HG02884 (cell line): ENCODE results near the gene SMOC2.

Source experiments
- ATAC-seq: cut with Tn5 transposase; IDR thresholded peaks from one replicate; pipeline ENCODE4 v1.9.1; 2021; ENCODE audit warnings: mild to moderate bottlenecking, moderate library complexity; ENCODE audit not compliant: unreplicated experiment

SMOC2 gene

DNA sequence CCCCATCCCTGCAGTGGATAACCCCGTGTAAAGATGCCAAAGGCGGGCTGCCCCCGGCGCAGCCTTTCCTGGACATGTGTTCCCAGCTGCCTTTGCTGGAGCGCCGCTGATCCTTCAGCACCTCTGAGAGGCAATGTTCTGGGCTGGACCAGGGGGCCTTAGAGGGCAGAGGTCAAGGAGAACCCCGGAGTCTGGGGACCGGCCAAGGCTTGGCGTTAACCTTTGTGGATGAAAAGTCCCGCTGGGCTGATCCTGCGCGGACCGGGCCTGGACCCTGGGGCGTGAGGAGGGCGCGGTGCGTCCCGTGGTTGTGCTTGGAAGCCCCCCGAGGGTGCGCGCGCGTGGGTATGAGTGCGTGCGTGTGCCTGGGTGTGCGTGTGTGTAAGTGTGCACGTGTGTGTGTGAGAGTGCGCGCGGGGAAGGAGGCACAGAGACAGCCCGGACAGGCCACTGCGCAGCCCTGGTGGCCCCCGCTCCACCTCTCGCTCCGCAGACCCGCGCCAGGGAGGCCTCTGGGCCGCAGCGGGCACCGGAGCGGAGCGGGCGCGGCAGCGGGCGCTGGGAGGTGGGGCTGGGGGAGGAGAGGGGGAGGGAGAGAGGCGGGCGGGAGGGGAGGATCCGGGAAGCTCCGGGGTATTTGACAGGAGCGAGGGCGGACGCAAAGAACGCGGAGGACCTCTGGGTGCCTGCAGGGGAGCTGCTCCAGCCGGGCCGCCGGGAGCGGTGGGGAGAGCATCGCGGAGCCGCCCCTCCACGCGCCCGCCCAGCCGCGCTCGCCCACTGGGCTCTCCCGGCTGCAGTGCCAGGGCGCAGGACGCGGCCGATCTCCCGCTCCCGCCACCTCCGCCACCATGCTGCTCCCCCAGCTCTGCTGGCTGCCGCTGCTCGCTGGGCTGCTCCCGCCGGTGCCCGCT is at the start of gene SMOC2:
SMOC2 (plus strand) TSS at position 665 of the 914 bp plus-strand sequence; CDS start at position 852, 187 bp downstream.
- ATAC-seq: no peak

- ATAC-seq: no peak
Measured at GRCh38 chr6:168393126-168393870, 47.7 kb upstream of the SMOC2 start.

DNA sequence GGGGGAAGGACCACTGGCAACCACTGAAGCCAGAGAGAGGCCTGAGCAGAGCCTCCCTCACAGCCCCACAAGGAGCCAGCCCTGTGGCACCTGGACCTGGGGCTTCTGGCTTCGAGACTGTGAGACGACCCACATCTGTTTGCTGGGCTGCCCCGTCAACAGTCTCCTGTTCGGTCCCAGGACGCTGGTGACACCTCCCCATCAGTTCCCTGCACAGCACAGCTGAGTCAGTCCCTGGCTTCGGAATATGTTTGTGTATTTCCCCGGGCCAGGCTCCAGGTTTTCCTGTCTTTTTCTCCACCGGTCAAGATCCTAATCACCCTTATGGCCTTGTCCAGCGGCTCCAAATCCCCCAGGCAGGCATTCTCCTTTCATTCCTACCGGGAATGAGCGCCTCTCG is 46.4 kb upstream of the SMOC2 start:
- no peak for ATAC-seq

GRCh38 chr6:168395983-168396382 is 45.0 kb upstream of the SMOC2 start:
- no peak for ATAC-seq

DNA sequence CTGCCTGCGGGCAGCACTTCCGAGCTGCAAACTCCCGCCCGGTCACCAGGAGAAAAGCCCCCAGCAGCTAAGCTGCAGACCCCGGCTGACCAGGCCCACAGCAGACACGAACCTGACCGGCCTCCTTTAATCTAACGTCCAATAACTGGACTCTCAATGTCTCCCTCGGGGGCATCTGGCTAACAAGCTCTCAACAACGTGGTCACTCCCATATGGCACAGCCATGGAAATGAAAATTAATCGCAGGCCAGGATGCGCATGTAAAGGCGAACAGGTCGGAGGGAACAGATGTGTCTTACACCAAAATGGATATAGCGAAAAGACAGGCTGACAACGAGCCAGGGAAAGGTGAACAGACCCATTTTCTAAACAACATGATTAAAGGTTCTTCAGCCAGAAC is 44.4 kb upstream of the SMOC2 start:
- no peak for ATAC-seq

DNA sequence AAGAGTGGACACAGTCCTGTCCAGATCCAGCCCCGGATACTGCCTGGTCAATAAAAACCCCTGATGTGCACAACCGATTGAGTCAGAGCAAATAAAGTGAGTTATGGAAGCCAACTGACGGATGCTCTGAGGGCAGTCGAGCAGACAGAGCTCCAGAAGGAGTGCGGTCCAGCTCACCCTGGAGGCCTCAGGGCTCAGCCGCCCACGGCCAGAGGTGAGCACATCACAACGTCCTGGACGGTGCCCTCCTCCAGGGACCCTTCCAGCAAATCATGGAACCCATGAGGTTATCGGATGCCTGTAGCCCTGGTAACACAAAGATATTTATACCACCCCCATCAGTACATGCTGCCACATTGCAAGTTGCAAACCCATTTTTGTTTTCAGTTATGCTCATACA is 44.0 kb upstream of the SMOC2 start:
- ATAC-seq: no peak

- no peak for ATAC-seq
Measured at GRCh38 chr6:168400037-168400436, 40.9 kb upstream of the SMOC2 start.

GRCh38 chr6:168403370-168404005 is 37.5 kb upstream of the SMOC2 start:
- ATAC-seq: no peak

GRCh38 chr6:168404560-168404959 is 36.4 kb upstream of the SMOC2 start:
- no peak for ATAC-seq

DNA sequence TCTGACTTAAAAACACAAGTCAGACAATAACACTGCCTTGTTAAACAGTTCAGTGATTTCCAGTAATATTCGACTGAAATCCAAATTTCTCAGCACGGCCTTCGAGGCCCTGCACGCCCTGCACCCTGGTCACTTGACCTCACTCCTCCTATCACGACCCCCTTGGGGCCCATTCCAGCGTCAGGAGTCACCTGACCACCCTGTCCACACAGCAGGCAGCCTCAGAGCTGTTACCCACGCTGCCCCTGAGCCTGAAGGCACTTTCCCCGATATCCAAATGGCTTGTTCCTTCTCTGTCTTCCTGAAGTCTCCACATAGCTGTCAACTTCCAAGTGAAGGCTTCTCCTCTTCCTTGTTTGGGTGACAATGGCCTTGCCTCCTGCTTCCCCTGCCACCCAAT is 33.1 kb upstream of the SMOC2 start:
- no peak for ATAC-seq

GRCh38 chr6:168408504-168409136 is 32.4 kb upstream of the SMOC2 start:
- no peak for ATAC-seq

- ATAC-seq: no peak
Measured at GRCh38 chr6:168410035-168410434, 30.9 kb upstream of the SMOC2 start.

DNA sequence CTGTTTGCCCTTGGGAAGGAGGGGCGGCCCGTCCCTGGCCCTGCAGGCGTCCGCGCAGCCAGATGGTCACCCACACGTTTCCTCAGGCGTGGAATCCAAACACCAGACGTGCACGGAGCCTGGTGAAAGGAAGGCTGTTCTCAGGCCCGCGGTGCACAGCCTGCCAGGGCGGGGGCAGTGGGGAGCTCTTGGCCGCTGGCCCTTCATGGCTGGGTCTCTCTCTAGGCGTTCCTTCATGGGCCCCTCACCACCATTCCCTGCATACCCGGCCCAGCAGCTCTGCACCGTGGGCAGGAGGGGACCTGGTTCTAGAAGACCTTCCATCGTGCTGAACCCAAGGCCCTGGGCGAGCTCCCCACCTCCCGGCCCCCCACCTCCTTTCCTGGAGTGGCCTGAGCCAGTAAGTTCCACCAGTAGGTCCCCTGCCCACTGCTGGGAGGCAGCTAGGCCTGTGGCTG is 30.4 kb upstream of the SMOC2 start:
- ATAC-seq: no peak

DNA sequence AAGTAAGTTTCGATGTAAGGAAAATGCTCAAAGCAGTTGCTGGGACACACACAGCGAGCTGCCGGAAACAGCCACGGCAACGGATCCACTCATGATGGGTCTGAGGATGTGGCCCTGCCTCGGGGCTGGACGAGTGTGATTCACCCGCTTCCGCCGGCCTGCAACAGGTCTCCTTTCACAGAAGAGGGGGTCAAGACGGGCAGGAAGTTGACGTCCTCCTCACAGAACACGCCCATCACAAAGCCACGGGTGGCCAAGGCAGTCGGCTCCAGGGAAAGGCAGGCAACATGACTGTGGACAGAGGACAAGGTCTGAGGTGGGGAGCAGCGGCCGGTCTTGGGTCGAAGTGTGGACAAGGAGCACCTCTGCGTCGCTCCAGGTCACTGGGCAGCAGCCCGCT is 29.9 kb upstream of the SMOC2 start:
- ATAC-seq: no peak

GRCh38 chr6:168411793-168412192 is 29.2 kb upstream of the SMOC2 start:
- ATAC-seq: no peak

DNA sequence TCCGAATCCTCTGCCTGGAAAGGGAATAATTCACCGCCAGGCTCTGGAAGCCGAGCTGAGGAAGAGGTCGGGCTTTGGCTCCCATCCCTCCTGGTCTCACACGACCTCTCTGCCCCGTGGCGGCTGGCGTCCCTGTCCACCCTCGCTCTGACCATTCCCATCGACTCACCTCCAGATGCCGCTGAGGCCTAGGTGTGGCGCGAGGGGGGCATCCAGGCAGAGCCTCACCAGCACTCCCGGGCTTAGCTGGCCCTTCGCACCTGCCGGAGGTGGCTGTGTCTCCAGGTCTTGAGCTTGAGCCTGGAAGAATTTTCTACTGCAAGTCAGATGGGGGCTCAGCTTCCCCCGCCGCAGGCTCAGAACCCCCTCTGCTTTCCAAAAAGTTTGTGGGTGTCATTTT is 28.5 kb upstream of the SMOC2 start:
- no peak for ATAC-seq

GRCh38 chr6:168413018-168413720 is 27.8 kb upstream of the SMOC2 start:
- no peak for ATAC-seq

GRCh38 chr6:168413856-168414255 is 27.1 kb upstream of the SMOC2 start:
- no peak for ATAC-seq

DNA sequence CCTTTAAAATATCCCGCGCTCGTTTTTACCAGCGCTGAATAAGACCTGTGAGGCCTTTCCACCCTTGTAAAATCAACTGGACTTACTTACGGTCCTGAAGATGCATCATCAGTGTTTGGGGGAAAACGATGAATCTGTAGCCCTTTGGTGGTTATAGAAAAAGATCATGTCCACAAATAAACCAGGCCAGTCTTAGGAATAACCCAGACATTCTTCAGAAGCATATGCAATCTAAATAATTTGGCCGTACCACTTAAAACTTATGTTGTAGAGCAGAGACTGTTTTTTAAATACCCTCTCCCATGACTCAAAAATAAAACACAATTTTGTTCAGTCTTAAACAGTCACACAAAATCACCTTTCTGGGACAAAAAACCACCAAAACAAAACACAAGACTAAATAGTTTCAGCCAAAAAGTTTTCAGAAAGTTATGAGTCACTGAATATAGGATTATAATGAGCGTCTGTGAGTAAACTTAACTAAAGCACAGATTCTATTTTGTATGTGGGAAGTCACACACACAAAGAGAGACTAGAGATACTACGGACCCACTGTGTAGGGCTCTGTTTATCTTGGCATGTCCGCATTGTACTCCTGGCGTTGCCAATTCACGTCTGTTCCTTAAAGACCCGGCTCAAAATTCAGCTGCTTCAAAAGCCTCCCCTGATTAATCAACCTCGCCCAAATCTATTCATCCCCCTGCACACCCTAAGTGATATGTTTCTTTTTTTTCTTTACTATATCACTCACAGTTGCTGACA is 26.5 kb upstream of the SMOC2 start:
- no peak for ATAC-seq
